Panc1 (cell line): ENCODE data around the gene SLC49A4. TPM values are rescaled to one million over a fixed set of nuclear protein-coding genes. Genes with fewer than 3 reads are reported as not detected.

Source experiments
- ATAC-seq: fragments of 200-7000 bp; cut with Tn5 transposase; 2 replicates; pipeline ENCODE4 v1.9.1; 2020; ENCODE audit warnings: mild to moderate bottlenecking, moderate library complexity
- BruUV-seq: library from RNA; stranded (reverse); fragments of 400-500 nt; replicated peaks from 2 replicates; lab custom pipeline; 2021; lab: Mats Ljungman, UMichigan
- CTCF ChIA-PET: fragments of 300-600 bp; sonication (Branson Sonifier 250); formaldehyde crosslinking; loops from one replicate; lab custom pipeline; 2022; ENCODE audit warnings: antibody characterized with exemption; lab: Charles Lee
- POLR2A ChIA-PET: fragments of 300-600 bp; sonication (Branson Sonifier 250); formaldehyde crosslinking; loops from one replicate; lab custom pipeline; 2022; ENCODE audit warnings: antibody characterized with exemption; lab: Charles Lee
- DNase-seq: peaks from one replicate; pipeline ENCODE4 v3.0.0-alpha.2; 2010; ENCODE audit warnings: low read depth, low spot score
- H3K27ac ChIP-seq: 2 replicates; pipeline ENCODE4 v1.5.1; 2011; ENCODE audit warnings: mild to moderate bottlenecking, low read length, inconsistent platforms
- H3K27me3 ChIP-seq: fragments of 200-500 bp; sonication (Bioruptor generic); 2 replicates; pipeline ENCODE4 v1.6.0; 2014; ENCODE audit warnings: low read length, inconsistent platforms; ENCODE audit not compliant: control insufficient read depth, insufficient read depth
- H3K36me3 ChIP-seq: fragments of 200-500 bp; sonication (Bioruptor generic); 2 replicates; pipeline ENCODE4 v1.5.1; 2014; ENCODE audit warnings: inconsistent platforms, mild to moderate bottlenecking, low read length, moderate library complexity; ENCODE audit not compliant: control insufficient read depth, insufficient read depth
- H3K4me1 ChIP-seq: 2 replicates; pipeline ENCODE4 v1.5.1; 2011; ENCODE audit warnings: inconsistent platforms, mild to moderate bottlenecking, low read length, moderate library complexity; ENCODE audit not compliant: control insufficient read depth, insufficient read depth
- H3K4me3 ChIP-seq, 2 experiments: 2 replicates each; pipeline ENCODE4 v1.5.1; 2011 to 2012; ENCODE audit warnings: low read depth in 2 of 2, low read length in 2 of 2, mild to moderate bottlenecking in 2 of 2, inconsistent platforms in 1 of 2, moderate library complexity in 1 of 2
- H3K9me3 ChIP-seq: fragments of 200-500 bp; sonication (Bioruptor generic); 2 replicates; pipeline ENCODE4 v1.5.1; 2014; ENCODE audit warnings: low read depth, mild to moderate bottlenecking, inconsistent platforms, low read length, moderate library complexity; ENCODE audit not compliant: control insufficient read depth, insufficient read depth
- CTCF ChIP-seq: fragments of 450-650 bp; IDR thresholded peaks from 2 replicates; pipeline ENCODE4 v1.5.1; 2017; ENCODE audit warnings: mild to moderate bottlenecking
- POLR2AphosphoS5 ChIP-seq: IDR thresholded peaks from 2 replicates; pipeline ENCODE4 v1.6.1; 2012; ENCODE audit warnings: mild to moderate bottlenecking, low read depth, low read length, moderate library complexity
- REST ChIP-seq, 2 experiments: IDR thresholded peaks; 2 replicates each; pipeline ENCODE4 v1.6.1; 2011 to 2012; ENCODE audit warnings: low read depth in 2 of 2, control low read depth in 1 of 2, low read length in 1 of 2, mild to moderate bottlenecking in 1 of 2, moderate library complexity in 1 of 2; ENCODE audit not compliant: insufficient read depth in 1 of 2
- SIN3A ChIP-seq: IDR thresholded peaks from 2 replicates; pipeline ENCODE4 v1.6.1; 2012; ENCODE audit warnings: low read depth, mild to moderate bottlenecking, low read length, moderate library complexity, borderline replicate concordance; ENCODE audit not compliant: insufficient read depth
- TCF7L2 ChIP-seq: IDR thresholded peaks from 2 replicates; pipeline ENCODE4 v1.6.1; 2011; ENCODE audit warnings: mild to moderate bottlenecking, low read depth, low read length, inconsistent platforms
- in situ Hi-C: cut with HindIII; loops from 2 replicates; pipeline ENCODE4 v1.10.0; 2016; ENCODE audit warnings: low sequenced_read_pairs, low pct_unique_long_range_greater_than_20kb
- intact Hi-C: fragments of 100-400 bp; cut with micrococcal nuclease; formaldehyde crosslinking; loops from one replicate; pipeline ENCODE4 v1.10.0; 2022; ENCODE audit not compliant: unreplicated experiment
- total RNA-seq: library from RNA; stranded (reverse); gene quantifications from one replicate; pipeline ENCODE4 v1.2.1, GENCODE V29; 2021; ENCODE audit not compliant: unreplicated experiment

The SLC49A4 gene
- total RNA-seq, 1 experiment from 2014 or later = 15.9 TPM

GRCh38 chr3:122793568-122794416 lies 1.1 kb upstream of the SLC49A4 start, which contains the start of gene HSPBAP1:
HSPBAP1 (minus strand) TSS chr3:122793831; CDS start chr3:122793680, 151 bp downstream.
- intact Hi-C loops (no loop called here), in situ Hi-C loops (no loop called here)
- no TSS peak for BruUV-seq

GRCh38 chr3:122794483-122794778 lies 438 bp upstream of the SLC49A4 start:
- Histone ChIP-seq H3K27me3 (no peaks in the 10 kb centered on the region), H3K9me3 (no peaks in the 10 kb centered on the region), H3K36me3 (no peaks in the 10 kb centered on the region), H3K27ac (peak overlapping the region; percentile 91), H3K4me1 (peaks cover 13% of the 10 kb centered on the region), H3K4me3 (peak overlapping the region; percentile 76 to 95)
- in situ Hi-C loops (no loop called here), intact Hi-C loops (no loop called here)
- BruUV-seq = no TSS peak
- ChIA-PET CTCF (no interaction called here), POLR2A (no interaction called here)
- DNase-seq (peak; percentile 20), ATAC-seq (no peak)
- no peak for TF ChIP-seq CTCF
- TF ChIP-seq TCF7L2 = no peak
- no peak for TF ChIP-seq REST (IDR thresholded peaks at IDR 0.05; ENCODE audit: insufficient read depth in 1 of 2, low read depth in 2 of 2, low read length in 1 of 2)
- no peak for TF ChIP-seq POLR2AphosphoS5

More at GRCh38 chr3:122793568-122794416, 1.1 kb upstream of the SLC49A4 start, which contains the start of gene HSPBAP1:
- H3K36me3 ChIP-seq = no peaks in the 10 kb centered on the region
- DNase-seq (peak; percentile 72), ATAC-seq (peak; percentile 83)
- H3K4me1 ChIP-seq = peaks cover 13% of the 10 kb centered on the region
- ChIA-PET CTCF (interaction anchor here (0.6 kb wide), 1 partner anchor 37 kb away, joined by 7 read pairs; no protein-coding TSS in a partner anchor), POLR2A (interaction anchor here (0.6 to 0.7 kb wide), 2 partner anchors 133 to 202 kb away, joined by 3 to 4 read pairs; no protein-coding TSS in a partner anchor)
- H3K4me3 ChIP-seq = peak within 1 kb of the TSS; percentile 76 to 95
- H3K27me3 ChIP-seq = no peaks in the 10 kb centered on the region
- H3K27ac ChIP-seq = peak within 1 kb of the TSS; percentile 91
- no peaks in the 10 kb centered on the region for H3K9me3 ChIP-seq
- TF ChIP-seq CTCF (no peak), TCF7L2 (peak; percentile 69), POLR2AphosphoS5 (peak; percentile 92), REST (IDR thresholded peaks at IDR 0.05; ENCODE audit: insufficient read depth in 1 of 2, low read depth in 2 of 2, low read length in 1 of 2) (no peak), SIN3A (peak; percentile 100)
